KG1 (cell line): ENCODE measurements around the gene KLHL33.
"Not testable (repeated sequence)": the region's sequence is repeated elsewhere in the genome, so short reads cannot be mapped to it uniquely, and the experiment has no call there.

ENCODE experiments used
- DNase-seq: peaks from one replicate; lab custom pipeline; 2025; lab: John Stamatoyannopoulos, UW

Gene KLHL33

GRCh38 chr14:20446889-20447288 lies 10.9 kb upstream of the KLHL33 start:
- no peak for DNase-seq

DNA sequence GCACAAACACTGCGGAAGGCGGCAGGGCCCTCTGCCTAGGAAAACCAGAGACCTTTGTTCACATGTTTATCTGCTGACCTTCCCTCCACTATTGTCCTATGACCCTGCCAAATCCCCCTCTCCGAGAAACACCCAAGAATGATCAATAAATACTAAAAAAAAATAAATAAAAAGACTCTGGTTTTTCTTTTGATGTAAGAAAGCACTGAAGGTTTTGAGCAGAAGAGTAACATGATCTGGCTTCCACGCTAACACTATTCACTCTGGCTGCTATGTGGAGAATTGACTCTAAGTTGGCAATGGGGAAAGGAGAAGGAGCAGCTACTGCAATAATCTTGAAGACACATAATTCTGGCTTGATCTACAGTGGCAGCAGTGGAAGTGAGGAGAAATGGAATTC lies 7.7 kb upstream of the KLHL33 start:
- not testable (repeated sequence) for DNase-seq

- DNase-seq: no peak
These were observed 5.5 kb upstream of the KLHL33 start for GRCh38 chr14:20441461-20441860.

GRCh38 chr14:20440882-20441281 lies 4.9 kb upstream of the KLHL33 start:
- peak; percentile 21 for DNase-seq

DNA sequence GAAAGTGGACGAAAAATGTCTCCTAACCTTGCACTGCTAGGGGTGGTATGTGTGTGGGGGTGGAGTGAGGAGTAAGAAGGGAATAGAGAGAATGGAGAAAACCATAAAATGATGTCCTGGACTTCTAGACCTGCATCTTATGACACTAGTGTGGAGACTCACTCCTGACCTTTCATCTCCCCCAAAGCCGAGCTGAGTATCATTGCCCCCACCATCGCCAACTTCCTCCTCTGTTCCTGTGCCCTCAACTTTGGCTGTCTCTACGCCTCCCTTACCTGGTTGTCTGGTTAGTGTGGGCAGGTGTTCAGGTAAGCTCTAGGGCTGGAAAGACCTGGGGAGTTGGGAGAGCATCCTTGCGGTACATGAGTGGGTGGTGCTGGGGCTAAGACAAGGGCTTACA lies 4.5 kb upstream of the KLHL33 start:
- no peak for DNase-seq

DNA sequence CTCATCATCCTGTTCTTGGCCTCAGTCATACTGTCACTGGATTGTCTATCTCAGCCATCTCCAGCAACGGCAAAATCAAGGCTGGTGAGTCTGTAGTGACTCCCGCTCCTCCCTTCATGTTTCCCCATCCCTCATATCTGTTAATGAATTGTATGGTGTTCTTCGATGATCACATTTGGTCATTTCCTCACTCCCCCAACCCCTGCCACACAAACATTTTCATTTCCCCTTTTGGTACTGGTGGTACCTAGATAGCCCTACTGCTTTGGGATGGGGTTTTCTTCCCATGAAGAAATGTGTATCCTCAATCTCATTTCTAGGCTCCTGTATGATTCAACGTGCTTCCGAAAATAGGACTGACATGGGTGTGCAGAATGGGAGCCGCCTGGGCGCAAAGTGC lies 2.7 kb upstream of the KLHL33 start:
- DNase-seq: no peak

DNA sequence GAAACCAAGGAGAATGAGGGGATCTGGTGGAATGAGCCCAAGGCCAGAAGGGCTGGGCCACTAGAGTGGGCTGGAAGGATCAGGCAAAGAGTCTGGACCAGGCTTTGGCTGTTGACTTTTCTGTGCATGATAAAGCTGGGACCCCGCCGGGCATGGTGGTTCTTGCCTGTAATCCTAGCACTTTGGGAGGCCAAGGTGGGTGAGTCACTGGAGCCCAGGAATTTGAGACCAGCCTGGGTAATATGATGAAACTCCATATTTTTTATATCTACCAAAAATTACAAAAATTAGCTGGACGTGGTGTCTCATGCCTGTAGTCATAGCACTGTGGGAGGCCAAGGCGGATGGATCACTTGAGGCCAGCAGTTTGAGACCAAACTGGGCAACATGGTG lies 393 bp upstream of the KLHL33 start:
- DNase-seq: no peak

DNA sequence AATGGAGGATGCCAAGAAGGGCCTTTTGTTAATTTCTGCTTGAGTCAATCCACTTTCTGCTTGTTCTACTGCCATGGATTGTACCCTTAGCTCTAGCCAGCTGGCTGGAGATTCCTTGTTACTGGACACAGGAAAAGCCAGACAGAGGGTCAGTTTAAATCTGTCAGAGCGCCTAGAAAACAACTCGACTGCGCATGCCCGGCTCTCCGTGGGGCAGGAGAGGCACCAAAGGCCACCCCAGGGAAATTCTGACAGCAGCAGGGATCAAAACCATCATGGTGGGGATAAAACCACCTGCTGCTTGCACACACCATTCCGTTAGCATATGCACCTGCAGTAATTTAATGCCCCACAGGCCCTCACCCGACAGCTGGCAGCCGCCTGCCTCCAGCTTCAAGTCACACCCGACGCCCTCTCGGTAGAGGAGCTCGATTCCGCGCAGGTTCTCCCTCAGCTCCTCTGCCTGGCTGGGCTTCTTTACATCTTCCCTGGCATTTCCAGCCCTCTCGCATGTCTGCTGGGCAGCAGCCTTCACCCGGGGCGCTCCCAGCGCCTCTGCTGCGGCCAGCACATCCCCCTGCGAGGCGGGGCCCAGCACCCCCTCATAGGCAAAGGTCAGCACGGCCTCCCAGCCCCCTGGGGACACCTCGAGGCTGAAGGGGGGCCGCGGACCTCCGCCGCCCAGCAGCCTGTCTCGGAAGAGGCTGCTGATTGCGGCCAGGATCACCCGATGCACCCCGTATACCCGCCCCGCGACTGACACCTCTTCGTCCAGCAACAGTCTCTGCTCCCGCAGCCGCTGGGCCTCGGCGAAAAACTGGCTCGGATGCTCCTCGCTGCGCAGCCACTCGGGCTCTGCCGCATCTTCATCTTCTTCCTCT lies 1.0 kb downstream of the KLHL33 start:
- DNase-seq: no peak

DNA sequence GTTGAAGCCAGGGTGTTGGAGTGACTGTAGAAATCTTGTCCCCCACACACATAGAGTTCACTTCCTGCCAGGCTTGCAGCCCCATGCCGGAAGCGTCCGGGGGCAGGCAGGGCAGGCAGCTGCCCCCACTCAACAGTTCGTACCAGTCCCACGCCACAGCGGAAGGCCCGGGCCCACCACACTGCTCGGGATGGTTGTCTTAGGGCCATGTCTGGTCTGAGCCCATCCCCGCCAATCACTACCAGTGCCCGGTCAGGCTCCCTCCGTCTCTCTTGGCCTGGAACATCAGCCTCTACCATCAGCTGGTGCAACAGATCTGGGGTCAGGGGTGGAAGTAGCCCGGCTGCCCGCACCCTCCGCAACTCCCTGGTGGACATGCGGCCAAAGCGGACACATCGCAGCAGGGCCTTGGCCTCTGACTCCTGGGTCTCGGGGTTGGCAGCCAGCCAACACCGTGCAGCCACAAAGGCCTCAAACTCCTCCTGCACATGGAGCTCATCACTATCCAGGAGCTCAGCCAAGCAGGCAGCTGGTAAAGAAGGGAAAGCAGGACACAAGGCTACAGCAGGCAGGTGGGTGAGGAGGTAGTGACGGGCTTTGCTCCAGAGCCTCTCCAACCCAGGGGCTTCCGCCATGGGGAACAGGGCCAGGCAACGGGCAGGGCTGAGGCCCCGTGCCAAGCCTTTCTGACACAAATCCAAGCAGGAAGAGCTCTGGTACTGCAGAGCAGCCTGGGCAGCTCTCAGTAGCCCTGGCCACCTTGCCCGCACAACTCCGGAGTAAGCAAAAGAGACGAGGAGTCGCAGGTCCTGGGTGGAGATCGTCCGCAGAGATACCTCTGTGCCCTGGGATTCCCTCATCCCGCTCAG lies 5.9 kb downstream of the KLHL33 start:
- DNase-seq: peak; percentile 32

GRCh38 chr14:20428802-20429201 lies 7.2 kb downstream of the KLHL33 start:
- DNase-seq: peak; percentile 55

GRCh38 chr14:20428010-20428365 lies 8.0 kb downstream of the KLHL33 start:
- DNase-seq: peak; percentile 66

- peak; percentile 79 for DNase-seq
These were observed 8.5 kb downstream of the KLHL33 start for GRCh38 chr14:20427231-20428009.

DNA sequence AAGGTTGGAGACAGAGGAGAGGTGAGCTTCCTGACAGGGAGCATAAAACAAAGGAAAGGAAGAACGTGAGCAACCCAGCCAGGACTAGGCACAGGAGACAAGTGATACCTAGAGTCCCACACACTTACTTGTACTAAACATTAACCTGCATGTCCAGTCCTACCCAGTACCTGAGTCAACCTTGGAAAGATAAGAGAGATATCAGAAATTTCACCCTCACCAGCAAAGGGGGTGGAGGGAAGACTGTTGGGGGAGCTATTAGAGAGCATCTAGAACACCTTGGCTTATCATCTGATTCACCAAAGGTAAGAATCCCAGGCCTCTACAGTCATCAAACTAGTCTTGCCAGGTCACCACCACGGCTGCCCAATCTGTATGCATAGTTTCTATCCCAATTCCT lies 11.1 kb downstream of the KLHL33 start:
- no peak for DNase-seq

GRCh38 chr14:20422886-20423285 lies 13.1 kb downstream of the KLHL33 start:
- no peak for DNase-seq

DNA sequence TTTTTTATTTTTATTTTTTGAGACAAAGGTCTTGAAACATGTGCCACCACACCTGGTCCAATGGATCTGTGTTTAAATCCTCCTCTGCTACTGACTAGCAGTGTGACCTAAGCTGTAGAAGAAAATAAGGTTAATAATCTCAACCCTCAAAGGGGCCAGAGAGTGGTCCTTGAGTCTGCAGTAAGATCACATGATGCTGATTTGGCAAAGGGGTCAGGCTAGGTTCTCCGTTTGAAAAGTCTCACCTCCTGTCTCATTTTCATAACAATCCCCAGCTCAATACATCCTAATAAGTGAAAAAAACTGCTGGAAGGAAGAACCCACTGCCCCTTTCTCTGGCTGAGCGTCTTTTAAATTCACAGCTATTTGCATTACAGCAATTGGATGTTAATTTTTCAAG lies 14.7 kb downstream of the KLHL33 start:
- DNase-seq: no peak

- DNase-seq: no peak
These were observed 16.5 kb downstream of the KLHL33 start for GRCh38 chr14:20419419-20419818.

GRCh38 chr14:20418501-20418909 lies 17.5 kb downstream of the KLHL33 start:
- DNase-seq: no peak

GRCh38 chr14:20417250-20418186 lies 18.4 kb downstream of the KLHL33 start:
- DNase-seq: no peak

DNA sequence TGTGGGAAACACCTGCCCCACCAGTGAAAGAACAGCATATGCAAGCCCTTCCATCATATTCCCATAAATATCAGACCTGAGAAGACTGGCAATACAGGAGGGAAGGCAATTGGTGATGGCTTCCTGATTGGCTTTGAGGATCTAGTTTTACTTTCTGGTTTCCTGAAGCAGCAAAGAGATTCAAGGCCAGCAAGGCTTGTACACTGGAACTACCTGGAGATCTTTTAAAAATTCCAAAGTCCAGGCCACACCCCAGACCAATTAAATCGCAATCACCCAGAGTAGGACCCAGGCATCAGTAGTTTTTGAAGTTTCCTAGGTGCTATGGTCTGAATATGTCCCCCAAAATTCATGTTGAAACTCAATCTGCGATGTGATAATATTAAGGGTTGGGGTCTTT lies 19.7 kb downstream of the KLHL33 start:
- DNase-seq: no peak

GRCh38 chr14:20415782-20416206 lies 20.2 kb downstream of the KLHL33 start:
- peak; percentile 61 for DNase-seq

DNA sequence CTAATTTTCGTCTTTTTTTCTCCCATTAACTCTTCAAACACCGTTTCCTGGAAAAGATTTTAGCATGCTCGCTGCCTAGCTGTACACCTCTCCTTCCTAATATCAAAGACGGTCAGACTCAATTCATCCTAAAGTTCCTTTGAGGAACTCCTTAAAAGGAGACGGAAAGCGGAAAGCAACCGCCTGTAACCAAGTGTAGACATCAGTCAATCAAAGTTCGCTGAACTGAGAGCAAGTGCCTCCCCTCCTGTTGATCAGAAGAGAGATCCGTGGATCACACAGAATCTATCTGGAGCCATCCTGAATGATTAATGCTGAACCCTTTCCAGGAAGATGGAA lies 22.3 kb downstream of the KLHL33 start:
- DNase-seq: no peak
